Lung (tissue), 12 donors: Measurements from ENCODE around the gene MAP1LC3B2. TPM values are rescaled to one million over a fixed set of nuclear protein-coding genes. Genes with fewer than 3 reads are reported as not detected.

Experiments
- ATAC-seq: fragments of 200-7000 bp; cut with Tn5 transposase; one replicate; pipeline ENCODE4 v1.9.1; 2020; ENCODE audit warnings: moderate number of reproducible peaks; ENCODE audit not compliant: insufficient read depth, low FRiP score
- DNase-seq, 3 donors: peaks; one replicate each; pipeline ENCODE4 v3.0.0-alpha.2; 2013 to 2017
- H3K27ac ChIP-seq, 2 donors: one replicate each; pipeline ENCODE4 v1.5.1; 2013; ENCODE audit warnings: mild to moderate bottlenecking in 2 of 2, moderate library complexity in 2 of 2, control low read depth in 1 of 2, inconsistent platforms in 1 of 2, low read depth in 1 of 2, low read length in 1 of 2
- H3K27me3 ChIP-seq, 3 donors: one replicate each; pipeline ENCODE4 v1.5.1; 2013; ENCODE audit warnings: low read length in 2 of 3; ENCODE audit not compliant: control insufficient read depth in 3 of 3, insufficient read depth in 3 of 3
- H3K36me3 ChIP-seq, 4 donors: one replicate each; pipeline ENCODE4 v1.5.1; 2013; ENCODE audit warnings: low read length in 4 of 4, mild to moderate bottlenecking in 1 of 4, moderate library complexity in 1 of 4; ENCODE audit not compliant: control insufficient read depth in 4 of 4, insufficient read depth in 4 of 4
- H3K4me1 ChIP-seq, 5 donors: one replicate each; pipeline ENCODE4 v1.5.1; 2013; ENCODE audit warnings: low read length in 5 of 5, mild to moderate bottlenecking in 2 of 5, moderate library complexity in 1 of 5; ENCODE audit not compliant: control insufficient read depth in 5 of 5, insufficient read depth in 5 of 5
- H3K4me3 ChIP-seq: one replicate; pipeline ENCODE4 v1.5.1; 2013; ENCODE audit warnings: mild to moderate bottlenecking, control low read depth, moderate library complexity
- H3K9ac ChIP-seq, 2 donors: one replicate each; pipeline ENCODE4 v1.5.1; 2013; ENCODE audit warnings: low read length in 2 of 2, control low read depth in 1 of 2; ENCODE audit not compliant: insufficient read depth in 1 of 2
- H3K9me3 ChIP-seq, 4 donors: one replicate each; pipeline ENCODE4 v1.5.1; 2013; ENCODE audit warnings: low read length in 3 of 4, mild to moderate bottlenecking in 1 of 4, moderate library complexity in 1 of 4; ENCODE audit not compliant: control insufficient read depth in 4 of 4, insufficient read depth in 3 of 4
- WGBS, 2 donors: extraction: QIAGEN DNeasy Blood & Tissue Kit; methylation state at CpG; one replicate each; pipeline ENCODE4 v1.1.7; 2013; 5-methylcytosine and 5-hydroxymethylcytosine counted together
- polyA plus RNA-seq, 2 donors: library from polyadenylated mRNA; stranded (reverse); fragments of 200-250 nt; gene quantifications; one replicate each; pipeline ENCODE4 v1.2.1, GENCODE V29; 2013
- total RNA-seq, 2 donors: library from RNA; depleted of rRNA in 1 of 2; stranded (reverse); fragments of >200 nt in 1 of 2; gene quantifications; one replicate each; pipeline ENCODE4 v1.2.1, GENCODE V29; 2014 to 2021
- TF ChIP-seq, protein P1 (sequence below): IDR thresholded peaks from 2 replicates; pipeline ENCODE4 v1.5.1; 2012; ENCODE audit warnings: mild to moderate bottlenecking; ENCODE audit errors: control extremely low read depth, extremely low read depth
- donor health status: control.
- donor health status: control.
- donor health status: Bipolar disorder and iron deficiency.
- donor health status: healthy.
- donor health status: DM: yes; HTN: yes; CAD: no.

The MAP1LC3B2 gene
- total and polyA plus RNA-seq, 4 donors: 1.1 to 2.2 (median 2.0) TPM; not detected in 1

DNA sequence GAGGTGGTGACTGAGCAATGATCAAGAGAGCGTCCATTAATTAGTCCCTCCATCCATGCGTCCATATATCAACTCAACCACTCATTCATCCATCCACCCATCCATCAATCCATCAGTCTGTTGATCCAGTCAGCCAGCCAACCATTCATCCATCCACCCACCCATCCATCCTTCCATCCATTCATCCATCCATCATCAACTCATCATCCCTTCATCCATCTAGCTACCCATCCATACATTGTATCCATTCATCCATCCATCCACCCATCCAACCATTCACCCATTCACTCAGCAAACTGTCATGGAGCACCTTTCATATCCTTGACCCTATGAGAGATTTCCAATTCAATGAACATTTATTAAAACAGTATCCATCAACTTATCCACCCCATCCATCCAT lies 28.1 kb downstream of the MAP1LC3B2 start:
- Histone ChIP-seq H3K36me3 (no peaks in the 10 kb centered on the region), H3K4me1 (peaks cover 0 to 7% (median 5%) of the 10 kb centered on the region in 5 donors), H3K27me3 (no peaks in the 10 kb centered on the region), H3K4me3 (no peak overlapping the region), H3K27ac (no peak overlapping the region), H3K9me3 (peaks cover 0 to 6% (median 2%) of the 10 kb centered on the region in 4 donors), H3K9ac (no peak overlapping the region)
- DNase-seq (no peak), ATAC-seq (no peak)
- 87 to 90% methylated on average over 2 of the region's 2 CpGs for WGBS, 2 donors
- TF ChIP-seq, protein P1, sequence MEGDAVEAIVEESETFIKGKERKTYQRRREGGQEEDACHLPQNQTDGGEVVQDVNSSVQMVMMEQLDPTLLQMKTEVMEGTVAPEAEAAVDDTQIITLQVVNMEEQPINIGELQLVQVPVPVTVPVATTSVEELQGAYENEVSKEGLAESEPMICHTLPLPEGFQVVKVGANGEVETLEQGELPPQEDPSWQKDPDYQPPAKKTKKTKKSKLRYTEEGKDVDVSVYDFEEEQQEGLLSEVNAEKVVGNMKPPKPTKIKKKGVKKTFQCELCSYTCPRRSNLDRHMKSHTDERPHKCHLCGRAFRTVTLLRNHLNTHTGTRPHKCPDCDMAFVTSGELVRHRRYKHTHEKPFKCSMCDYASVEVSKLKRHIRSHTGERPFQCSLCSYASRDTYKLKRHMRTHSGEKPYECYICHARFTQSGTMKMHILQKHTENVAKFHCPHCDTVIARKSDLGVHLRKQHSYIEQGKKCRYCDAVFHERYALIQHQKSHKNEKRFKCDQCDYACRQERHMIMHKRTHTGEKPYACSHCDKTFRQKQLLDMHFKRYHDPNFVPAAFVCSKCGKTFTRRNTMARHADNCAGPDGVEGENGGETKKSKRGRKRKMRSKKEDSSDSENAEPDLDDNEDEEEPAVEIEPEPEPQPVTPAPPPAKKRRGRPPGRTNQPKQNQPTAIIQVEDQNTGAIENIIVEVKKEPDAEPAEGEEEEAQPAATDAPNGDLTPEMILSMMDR: no peak

DNA sequence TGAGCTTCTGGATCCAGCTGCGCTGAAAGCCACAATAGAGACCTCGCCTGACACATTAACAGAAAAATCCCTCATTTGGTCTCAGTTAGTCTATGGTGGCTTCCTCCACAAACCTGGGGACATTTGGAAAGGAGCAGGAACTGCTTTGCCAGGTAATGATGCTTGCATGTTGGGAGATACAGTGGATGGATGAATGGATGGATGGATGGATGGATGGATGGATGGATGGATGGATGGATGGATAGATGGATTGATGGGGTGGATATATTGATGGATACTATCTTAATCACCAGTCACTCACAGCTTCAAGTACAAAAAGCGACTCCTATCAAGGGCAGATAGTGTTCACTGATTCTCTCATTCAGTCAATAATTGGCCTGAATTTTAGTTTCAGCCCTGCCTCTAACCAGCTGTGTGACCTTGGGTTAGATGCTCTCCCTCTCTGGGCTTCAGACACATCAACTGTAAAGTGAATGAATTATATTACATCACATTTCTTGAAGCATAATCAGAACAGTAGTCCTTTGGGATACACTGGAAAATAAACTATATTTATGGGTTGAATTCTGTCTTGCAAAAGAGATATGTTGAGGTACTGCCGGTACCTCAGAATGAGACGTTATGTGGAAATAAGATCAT lies 29.3 kb downstream of the MAP1LC3B2 start:
- Histone ChIP-seq H3K9me3 (peaks cover 0 to 6% (median 2%) of the 10 kb centered on the region in 4 donors), H3K27ac (no peak overlapping the region), H3K36me3 (no peaks in the 10 kb centered on the region), H3K4me1 (peaks cover 0 to 12% (median 6%) of the 10 kb centered on the region in 5 donors), H3K27me3 (no peaks in the 10 kb centered on the region), H3K4me3 (no peak overlapping the region), H3K9ac (no peak overlapping the region)
- ATAC-seq (no peak), DNase-seq (no peak)
- 95 to 97% methylated on average over 5 of the region's 5 CpGs for WGBS, 2 donors
- TF ChIP-seq, protein P1: no peak

DNA sequence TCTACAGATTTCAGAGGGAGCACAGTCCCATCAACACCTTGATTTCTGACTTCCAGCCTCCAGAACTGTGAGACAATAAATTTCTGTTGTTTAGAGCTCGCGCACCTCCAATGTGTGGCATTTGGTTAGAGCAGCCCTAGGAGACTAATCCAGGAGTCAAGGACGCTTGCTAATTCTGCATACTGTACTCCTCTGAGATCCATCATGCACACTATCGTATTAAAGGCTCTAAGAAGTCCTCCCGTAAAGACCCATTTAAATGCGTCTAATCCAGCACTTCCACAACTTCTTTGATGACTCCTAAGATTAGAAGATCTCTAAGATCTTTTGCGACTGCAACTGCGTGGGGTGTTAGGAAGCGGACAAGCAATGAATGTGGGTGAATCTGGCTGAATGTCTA lies 30.4 kb downstream of the MAP1LC3B2 start:
- WGBS, 2 donors: 95 to 97% methylated on average over 9 of the region's 9 CpGs
- TF ChIP-seq, protein P1: no peak

More for the DNA sequence above, 30.4 kb downstream of the MAP1LC3B2 start:
- Histone ChIP-seq H3K9me3 (peaks cover 0 to 6% (median 2%) of the 10 kb centered on the region in 4 donors), H3K27me3 (no peaks in the 10 kb centered on the region), H3K4me3 (no peak overlapping the region), H3K9ac (no peak overlapping the region), H3K36me3 (no peaks in the 10 kb centered on the region), H3K27ac (no peak overlapping the region), H3K4me1 (peaks cover 2 to 12% (median 7%) of the 10 kb centered on the region in 5 donors)
- DNase-seq (no peak), ATAC-seq (no peak)
